GM21423 (cell line): ENCODE results near the gene ANKRD13C.
A peak's percentile ranks its signal among the peaks of the same experiment; 100 is the strongest.
"Not testable (repeated sequence)": the region's sequence is repeated elsewhere in the genome, so short reads cannot be mapped to it uniquely, and the experiment has no call there.

Experiments used
- ATAC-seq: cut with Tn5 transposase; IDR thresholded peaks from one replicate; pipeline ENCODE4 v1.9.1; 2021; ENCODE audit warnings: mild to moderate bottlenecking, moderate library complexity; ENCODE audit not compliant: unreplicated experiment

The ANKRD13C gene

GRCh38 chr1:70360321-70360720 lies 5.8 kb upstream of the ANKRD13C start:
- ATAC-seq = no peak

DNA sequence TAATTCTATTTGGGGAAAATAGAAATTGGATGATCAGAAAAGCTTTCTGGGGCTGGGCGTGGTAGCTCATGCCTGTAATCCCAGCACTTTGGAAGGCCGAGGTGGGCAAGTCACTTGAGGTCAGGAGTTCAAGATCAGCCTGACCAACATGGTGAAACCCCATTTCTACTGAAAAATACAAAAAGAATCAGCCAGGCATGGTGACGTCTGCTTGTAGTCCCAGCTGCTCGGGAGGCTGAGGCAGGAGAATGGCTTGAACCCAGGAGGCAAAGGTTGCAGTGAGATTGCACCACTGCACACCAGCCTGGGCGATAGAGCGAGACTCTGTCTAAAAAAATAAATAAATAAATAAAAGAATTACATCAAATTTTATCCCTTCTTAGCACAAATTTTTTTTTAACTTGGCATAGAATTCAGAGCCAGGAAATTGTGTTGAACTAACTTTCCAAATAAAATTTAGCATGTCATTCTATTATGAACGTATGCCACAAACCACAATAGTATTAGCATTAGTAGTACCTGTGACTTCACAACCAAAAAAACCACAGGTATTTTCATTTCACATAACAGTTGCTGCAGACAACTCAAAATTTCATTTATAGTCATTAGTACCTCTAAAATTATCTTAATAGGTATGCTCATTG lies 4.5 kb upstream of the ANKRD13C start:
- peak; percentile 42 for ATAC-seq

DNA sequence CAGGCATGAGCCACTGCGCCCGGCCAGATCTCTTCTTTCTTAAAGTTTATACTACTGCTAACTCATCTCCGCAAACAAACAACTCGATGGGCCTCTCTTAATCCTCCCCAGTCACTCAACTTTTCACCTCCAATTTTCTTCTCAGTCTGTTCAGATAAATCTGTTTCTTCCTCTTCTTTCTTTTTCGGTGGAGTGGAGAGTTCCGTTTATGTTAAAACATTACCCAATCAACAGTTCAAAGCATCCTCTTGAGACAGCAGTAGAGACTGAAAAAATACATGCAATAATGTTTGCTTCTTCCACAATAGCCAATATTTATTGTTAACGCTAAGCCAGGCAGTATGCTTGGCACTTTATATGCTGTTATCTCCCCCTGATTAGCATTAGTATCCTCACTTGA lies 1.4 kb upstream of the ANKRD13C start:
- no peak for ATAC-seq

GRCh38 chr1:70355111-70355407 lies 537 bp upstream of the ANKRD13C start:
- no peak for ATAC-seq

DNA sequence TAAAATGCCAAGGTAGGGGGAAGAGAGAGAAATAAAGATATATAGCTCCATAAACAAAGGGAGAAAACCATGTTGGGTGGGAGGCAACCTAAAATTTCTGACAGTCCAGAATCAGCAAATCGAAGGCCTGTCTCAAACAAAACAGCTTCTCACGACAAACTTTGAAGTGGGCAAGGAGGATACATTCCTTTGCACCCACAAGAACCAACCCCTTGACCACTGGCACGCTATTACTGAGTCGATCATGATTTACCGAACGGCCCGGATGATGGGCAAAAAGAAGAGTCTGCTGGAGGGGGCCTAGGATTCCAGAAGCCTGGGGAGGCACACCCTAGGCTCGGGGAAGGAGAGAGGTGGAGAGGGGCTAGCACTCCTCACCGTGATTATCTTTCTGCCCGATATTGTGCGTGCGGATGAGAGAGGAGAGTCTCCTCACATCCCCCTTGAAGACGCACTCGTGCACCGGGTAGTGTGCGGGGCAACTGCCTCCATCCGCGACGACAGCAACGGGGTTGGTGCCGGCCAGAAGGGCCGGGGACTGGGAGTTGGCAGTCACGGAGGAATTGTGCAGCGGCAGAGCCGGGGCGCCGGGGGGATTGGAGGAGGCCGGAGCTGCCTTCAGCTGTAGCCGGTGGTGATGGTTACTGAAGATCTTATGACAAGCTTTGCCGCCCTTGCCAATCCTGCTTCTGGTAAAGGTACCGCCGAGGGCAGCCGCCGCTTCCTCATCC lies 756 bp downstream of the ANKRD13C start:
- ATAC-seq = peak; percentile 25

- ATAC-seq = no peak
These were observed 1.5 kb downstream of the ANKRD13C start for GRCh38 chr1:70353044-70353443.

DNA sequence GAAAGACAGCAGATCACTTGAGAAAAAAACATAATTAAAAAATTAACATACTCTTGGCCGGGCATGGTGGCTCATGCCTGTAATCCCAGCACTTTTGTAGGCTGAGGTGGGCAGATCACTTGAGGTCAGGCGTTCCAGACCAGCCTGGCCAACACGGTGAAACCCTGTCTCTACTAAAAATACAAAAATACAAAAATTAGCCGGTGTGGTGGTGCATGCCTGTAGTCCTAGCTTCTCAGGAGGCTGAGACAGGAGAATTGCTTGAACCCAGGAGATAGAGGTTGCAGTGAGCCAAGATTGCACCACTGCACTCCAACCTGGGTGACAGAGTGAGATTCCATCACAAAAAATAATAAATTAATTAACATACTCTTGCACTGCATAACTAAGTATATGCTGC lies 4.7 kb downstream of the ANKRD13C start:
- ATAC-seq = not testable (repeated sequence)

- ATAC-seq = no peak
These were observed 5.9 kb downstream of the ANKRD13C start for GRCh38 chr1:70348399-70349165.

GRCh38 chr1:70339644-70340043 lies 14.9 kb downstream of the ANKRD13C start:
- not testable (repeated sequence) for ATAC-seq

DNA sequence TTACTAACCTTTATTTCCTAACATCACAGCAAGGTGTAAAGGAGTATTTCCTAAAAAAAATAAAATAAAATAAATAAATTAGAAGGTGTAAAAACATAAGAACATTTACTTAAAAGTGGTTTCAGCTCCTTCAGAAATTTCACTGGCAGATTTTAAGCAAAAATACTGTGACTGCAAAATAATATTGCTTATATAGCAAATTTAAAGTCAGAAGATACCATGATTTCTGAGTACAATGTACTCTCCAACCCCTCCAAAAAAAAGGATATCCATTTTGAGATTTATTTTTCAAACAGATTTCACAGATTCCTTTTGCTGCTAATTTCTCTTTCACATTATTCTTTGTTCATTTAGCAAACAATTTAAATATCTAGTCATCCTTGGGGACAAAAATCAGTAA lies 18.5 kb downstream of the ANKRD13C start:
- no peak for ATAC-seq

DNA sequence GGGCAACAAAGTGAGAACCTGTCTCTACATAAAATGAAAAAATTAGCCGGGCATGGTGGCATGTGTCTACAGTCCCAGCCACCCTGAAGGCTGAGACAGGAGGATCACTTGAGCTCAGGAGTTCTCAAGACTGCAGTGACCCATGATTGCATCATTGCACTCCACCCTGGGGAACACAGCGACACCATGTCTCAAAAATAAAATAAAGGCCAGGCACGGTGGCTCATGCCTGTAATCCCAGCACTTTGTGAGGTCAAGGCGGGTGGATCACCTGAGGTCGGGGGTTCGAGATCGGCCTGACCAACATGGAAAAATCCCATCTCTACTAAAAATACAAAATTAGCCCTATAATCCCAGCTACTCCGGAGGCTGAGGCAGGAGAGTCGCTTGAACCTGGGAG lies 20.1 kb downstream of the ANKRD13C start:
- ATAC-seq = no peak

GRCh38 chr1:70333245-70333644 lies 21.3 kb downstream of the ANKRD13C start:
- ATAC-seq = no peak

DNA sequence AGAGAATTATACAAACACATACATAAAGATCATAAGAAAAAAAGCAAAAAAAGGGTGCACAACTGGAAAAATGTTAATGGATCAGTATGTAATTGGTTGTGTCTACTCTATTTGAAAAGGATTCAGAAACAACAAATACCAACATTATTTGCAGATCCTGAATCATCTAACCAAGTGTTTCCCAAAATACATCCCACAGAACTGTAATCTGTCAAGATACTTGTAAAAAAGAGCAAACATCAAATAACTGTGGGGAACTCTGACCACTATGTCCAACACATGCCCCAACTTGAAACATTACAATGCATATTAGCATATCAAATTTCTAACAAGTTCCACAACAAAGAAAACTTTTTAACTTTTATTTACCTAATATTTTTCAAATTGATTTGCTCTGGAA lies 22.6 kb downstream of the ANKRD13C start:
- ATAC-seq = no peak

GRCh38 chr1:70327306-70328076 lies 27.0 kb downstream of the ANKRD13C start:
- no peak for ATAC-seq

- ATAC-seq = no peak
These were observed 29.8 kb downstream of the ANKRD13C start for GRCh38 chr1:70324683-70325082.

- no peak for ATAC-seq
These were observed 34.8 kb downstream of the ANKRD13C start for GRCh38 chr1:70319750-70320149.

DNA sequence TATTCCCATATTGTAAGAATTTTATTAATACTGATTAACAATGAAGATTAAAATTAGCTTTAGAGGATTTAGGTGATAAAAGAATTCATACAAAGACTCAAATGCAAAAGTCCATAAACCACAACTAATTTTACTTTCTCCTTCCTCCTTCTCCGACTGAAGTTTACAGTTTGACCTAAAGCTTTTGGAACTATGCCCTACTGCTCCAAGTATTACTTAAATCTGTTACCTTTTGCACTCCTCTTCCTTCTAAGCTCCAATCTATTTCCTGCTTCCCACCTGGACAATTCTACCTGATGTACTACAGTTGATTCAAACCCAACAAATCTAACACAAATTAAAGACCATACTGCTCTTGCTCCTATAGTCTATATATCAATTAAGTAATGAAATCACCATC lies 36.3 kb downstream of the ANKRD13C start:
- no peak for ATAC-seq

GRCh38 chr1:70317087-70317486 lies 37.4 kb downstream of the ANKRD13C start:
- ATAC-seq = no peak

- no peak for ATAC-seq
These were observed 38.7 kb downstream of the ANKRD13C start for GRCh38 chr1:70315782-70316181.

DNA sequence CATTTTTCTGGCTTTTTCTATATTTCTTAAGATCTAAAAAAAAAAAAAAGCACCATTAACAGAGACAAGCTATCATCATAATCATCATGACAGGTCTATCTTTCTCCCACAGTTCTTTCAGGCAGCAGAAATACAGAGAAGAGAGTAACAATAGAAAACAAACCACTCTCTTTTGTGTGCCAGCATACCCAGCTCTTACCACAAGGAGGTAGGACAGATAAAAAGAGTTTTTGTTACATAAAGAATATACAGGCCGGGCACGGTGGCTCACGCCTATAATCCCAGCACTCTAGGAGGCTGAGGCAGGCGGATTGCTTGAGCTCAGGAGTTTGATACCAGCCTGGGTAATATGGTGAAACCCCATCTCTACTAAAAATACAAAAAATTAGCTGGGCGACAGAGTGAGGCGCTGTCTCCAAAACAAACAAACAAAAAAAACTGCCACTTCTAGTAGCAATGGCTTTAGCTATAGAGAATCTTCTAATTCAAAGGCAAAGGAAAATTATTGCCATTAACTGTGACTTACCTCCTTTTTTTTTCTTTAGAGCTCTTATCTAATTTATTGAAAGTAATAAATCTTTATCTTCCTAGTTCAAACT lies 39.7 kb downstream of the ANKRD13C start:
- ATAC-seq = no peak

- ATAC-seq = no peak
These were observed 43.2 kb downstream of the ANKRD13C start for GRCh38 chr1:70311369-70311768.
